ENCODE data around the gene KIF1C. TPM values are rescaled to one million over a fixed set of nuclear protein-coding genes. Genes with fewer than 3 reads are reported as not detected.

The KIF1C gene
- total RNA-seq: 1,000 to 10,000 TPM in 1 of 4 donors, 100 to 1,000 TPM in 3; 624 to 1,039 (median 691) TPM
- 100 to 1,000 TPM; 204 to 445 (median 311) TPM for polyA plus RNA-seq
- long read RNA-seq, donor 1, full-length matches to known transcripts: 432 of 915 reads
- long read RNA-seq, donor 1, partial matches to known transcripts: 432 of 915 reads
- long read RNA-seq, donor 1, other reads (novel, unspliced or antisense): 51 of 915 reads
- long read RNA-seq, donor 2, full-length matches to known transcripts: 370 of 800 reads
- long read RNA-seq, donor 2, partial matches to known transcripts: 319 of 800 reads
- long read RNA-seq, donor 2, other reads (novel, unspliced or antisense): 111 of 800 reads

DNA sequence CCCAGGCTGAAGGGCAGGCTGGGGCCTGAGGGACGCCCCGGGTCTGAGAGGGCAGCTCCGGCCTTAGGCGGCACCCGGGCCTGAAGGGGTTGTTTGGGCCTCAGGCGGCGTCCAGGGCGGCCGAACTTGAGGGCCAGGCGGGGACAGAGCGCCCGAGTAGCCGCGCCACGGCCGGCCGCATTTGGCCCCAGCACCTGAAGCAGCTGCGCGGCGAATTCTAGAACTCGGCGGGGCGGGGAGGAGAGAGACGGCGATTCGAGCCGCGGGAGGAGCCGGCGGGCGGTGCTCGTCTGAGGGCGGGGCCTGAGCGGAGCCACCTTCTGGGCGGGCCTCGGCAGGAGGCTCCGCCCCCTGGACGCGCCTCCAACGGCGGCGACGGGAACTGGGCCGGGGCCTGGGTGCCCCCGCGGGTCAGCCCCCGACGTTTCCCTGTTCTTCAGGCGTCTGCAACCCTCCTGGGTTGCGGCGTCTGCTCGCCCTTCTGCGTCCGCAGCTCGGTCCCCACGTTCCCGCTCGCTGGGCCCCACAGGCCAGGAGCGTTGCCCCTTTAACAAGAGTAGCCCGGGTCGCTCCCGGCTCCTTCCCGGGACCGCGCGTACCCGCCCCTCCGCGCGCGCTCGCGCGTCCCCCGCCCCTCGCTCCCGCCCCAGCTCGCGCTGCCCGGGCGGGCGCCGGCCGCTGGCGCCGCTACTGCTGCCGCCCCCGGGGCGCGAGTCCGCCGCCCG, at the start of gene KIF1C, which contains the start of gene INCA1:
Gene KIF1C (plus strand): TSS at position 649 of the 725 bp plus-strand sequence. CDS start 2,297 bp downstream, outside the sequence.
Gene INCA1 (minus strand): TSS at position 221 of the 725 bp plus-strand sequence. CDS start 3,085 bp downstream, outside the sequence.
- H3K9me3 ChIP-seq: no peaks in the 10 kb centered on the region
- peak; percentile 17 for TF ChIP-seq CTCF (IDR thresholded peaks at IDR 0.05)
- DNase-seq: peak; percentile 95 to 98
- H3K4me3 ChIP-seq: peak within 1 kb of the TSS; percentile 96
- peaks cover 34% of the 10 kb centered on the region for H3K4me1 ChIP-seq
- intact Hi-C loops (cut with DNase I): loop anchor here in 1 of 2 donors (5.0 kb wide), 1 partner anchor 55 kb away; the partner anchor contains the start of genes RNF167 and SLC25A11
- WGBS, 3 donors: 0 to 1% (median 0%) methylated on average over 67 to 93 of the region's 93 CpGs
- no peaks in the 10 kb centered on the region for H3K27me3 ChIP-seq (ENCODE audit: insufficient read depth in 3 of 3, low read length in 2 of 3)
- peak within 1 kb of the TSS; percentile 96 for H3K27ac ChIP-seq
- ATAC-seq: peak; percentile 83 to 85 (median 84)
- peaks cover 7 to 19% of the 10 kb centered on the region in 2 donors for H3K36me3 ChIP-seq (ENCODE audit: insufficient read depth in 1 of 2, low read depth in 1 of 2)

- WGBS, 3 donors: 0% methylated on average over 33 to 58 of the region's 59 CpGs
- intact Hi-C loops (cut with DNase I): loop anchor here in 1 of 2 donors (1.0 kb wide), 1 partner anchor 19 kb away; the partner anchor contains the start of gene SPAG7
- DNase-seq: peak; percentile 91 to 95
- peak; percentile 64 to 67 (median 66) for ATAC-seq
- no peak for TF ChIP-seq CTCF (IDR thresholded peaks at IDR 0.05)
- peaks cover 35% of the 10 kb centered on the region for H3K4me1 ChIP-seq
- peaks cover 0 to 36% of the 10 kb centered on the region in 2 donors for H3K36me3 ChIP-seq (ENCODE audit: insufficient read depth in 1 of 2, low read depth in 1 of 2)
- H3K4me3 ChIP-seq: peak within 1 kb of the TSS; percentile 97
- H3K27me3 ChIP-seq (ENCODE audit: insufficient read depth in 3 of 3, low read length in 2 of 3): no peaks in the 10 kb centered on the region
- peak within 1 kb of the TSS; percentile 96 for H3K27ac ChIP-seq
- H3K9me3 ChIP-seq: no peaks in the 10 kb centered on the region
These were observed 49.4 kb upstream of the KIF1C start, which contains the start of gene PFN1 for GRCh38 chr17:4948166-4948930. Gene PFN1, minus strand, starts transcription at chr17:4948530. Its CDS starts 136 bp downstream, at chr17:4948394.

- Histone ChIP-seq H3K9me3 (no peaks in the 10 kb centered on the region), H3K36me3 (ENCODE audit: insufficient read depth in 1 of 2, low read depth in 1 of 2) (peaks cover 0 to 34% of the 10 kb centered on the region in 2 donors), H3K4me3 (peak overlapping the region; percentile 97), H3K4me1 (peaks cover 41% of the 10 kb centered on the region), H3K27ac (peak overlapping the region; percentile 96), H3K27me3 (ENCODE audit: insufficient read depth in 3 of 3, low read length in 2 of 3) (no peaks in the 10 kb centered on the region)
- ATAC-seq: peak; percentile 65 to 71 (median 70)
- DNase-seq: peak; percentile 89 to 92
- 0 to 1% (median 0%) methylated on average over 18 to 40 of the region's 40 CpGs for WGBS, 3 donors
- TF ChIP-seq CTCF (IDR thresholded peaks at IDR 0.05): no peak
- intact Hi-C loops (cut with DNase I): loop anchor here in 1 of 2 donors (1.0 kb wide), 1 partner anchor 18 kb away; the partner anchor contains the start of gene SPAG7
These were observed 48.8 kb upstream of the KIF1C start for GRCh38 chr17:4948931-4949320.

Data from psoas muscle (tissue), 8 donors.